Trophoblast cell (in vitro differentiated cells and primary cell): ENCODE data around the gene TYMP.
A peak's percentile ranks its signal among the peaks of the same experiment; 100 is the strongest.

ENCODE experiments used
- DNase-seq, 2 donors: peaks; one replicate each; pipeline ENCODE4 v3.0.0-alpha.2; 2016
- H2AFZ ChIP-seq: 2 replicates; pipeline ENCODE4 v1.6.1; 2013; ENCODE audit warnings: low read length, moderate library complexity, mild to moderate bottlenecking; ENCODE audit not compliant: insufficient read depth, poor library complexity
- H2AK5ac ChIP-seq: 2 replicates; pipeline ENCODE4 v1.6.1; 2013; ENCODE audit warnings: mild to moderate bottlenecking, low read length
- H2BK120ac ChIP-seq: 2 replicates; pipeline ENCODE4 v1.6.1; 2013; ENCODE audit warnings: low read length, mild to moderate bottlenecking, moderate library complexity; ENCODE audit not compliant: insufficient read depth, poor library complexity
- H2BK12ac ChIP-seq: 2 replicates; pipeline ENCODE4 v1.6.1; 2013; ENCODE audit warnings: mild to moderate bottlenecking, low read length, moderate library complexity
- H2BK5ac ChIP-seq: 2 replicates; pipeline ENCODE4 v1.6.1; 2013; ENCODE audit warnings: low read length, low read depth, moderate library complexity, mild to moderate bottlenecking; ENCODE audit not compliant: poor library complexity
- H3K14ac ChIP-seq: 2 replicates; pipeline ENCODE4 v1.6.1; 2013; ENCODE audit warnings: mild to moderate bottlenecking, low read length
- H3K18ac ChIP-seq: 2 replicates; pipeline ENCODE4 v1.6.1; 2013; ENCODE audit warnings: mild to moderate bottlenecking, low read length
- H3K23ac ChIP-seq: 2 replicates; pipeline ENCODE4 v1.6.1; 2013; ENCODE audit warnings: low read length
- H3K27ac ChIP-seq: 2 replicates; pipeline ENCODE4 v1.5.1; 2013; ENCODE audit warnings: low read depth, mild to moderate bottlenecking, inconsistent platforms, low read length, moderate library complexity
- H3K27me3 ChIP-seq: 2 replicates; pipeline ENCODE4 v1.6.1; 2013; ENCODE audit warnings: inconsistent platforms, mild to moderate bottlenecking, low read length, moderate library complexity; ENCODE audit not compliant: insufficient read depth
- H3K36me3 ChIP-seq, 2 experiments: 1 replicate in 1 of 2; 2 replicates in 1 of 2; pipeline ENCODE4 v1.6.1; 2013; ENCODE audit warnings: low read length in 2 of 2, mild to moderate bottlenecking in 2 of 2, moderate library complexity in 1 of 2; ENCODE audit not compliant: insufficient read depth in 2 of 2, control insufficient read depth in 1 of 2
- H3K4ac ChIP-seq: 2 replicates; pipeline ENCODE4 v1.6.1; 2013; ENCODE audit warnings: low read depth, mild to moderate bottlenecking, low read length, moderate library complexity
- H3K4me1 ChIP-seq, 2 experiments: 1 replicate in 1 of 2; 2 replicates in 1 of 2; pipeline ENCODE4 v1.6.1; 2013; ENCODE audit warnings: low read length in 2 of 2, mild to moderate bottlenecking in 2 of 2, moderate library complexity in 1 of 2; ENCODE audit not compliant: insufficient read depth in 2 of 2, control insufficient read depth in 1 of 2
- H3K4me2 ChIP-seq: 2 replicates; pipeline ENCODE4 v1.6.1; 2013; ENCODE audit warnings: inconsistent platforms, mild to moderate bottlenecking, low read length, moderate library complexity
- H3K4me3 ChIP-seq: 2 replicates; pipeline ENCODE4 v1.5.1; 2013; ENCODE audit warnings: mild to moderate bottlenecking, low read depth, low read length, inconsistent platforms
- H3K79me1 ChIP-seq: one replicate; pipeline ENCODE4 v1.6.1; 2013; ENCODE audit warnings: low read length
- H3K79me2 ChIP-seq: 2 replicates; pipeline ENCODE4 v1.6.1; 2013; ENCODE audit warnings: low read length, mild to moderate bottlenecking; ENCODE audit not compliant: control insufficient read depth, insufficient read depth, poor library complexity
- H3K9ac ChIP-seq: 2 replicates; pipeline ENCODE4 v1.6.1; 2013; ENCODE audit warnings: mild to moderate bottlenecking, low read length
- H3K9me3 ChIP-seq: 2 replicates; pipeline ENCODE4 v1.6.1; 2013; ENCODE audit warnings: low read depth, mild to moderate bottlenecking, control low read depth, inconsistent platforms, low read length; ENCODE audit not compliant: insufficient read depth
- H4K12ac ChIP-seq: 2 replicates; pipeline ENCODE4 v1.6.1; 2013; ENCODE audit warnings: low read depth, mild to moderate bottlenecking, low read length, moderate library complexity
- H4K8ac ChIP-seq: 2 replicates; pipeline ENCODE4 v1.6.1; 2013; ENCODE audit warnings: low read depth, mild to moderate bottlenecking, low read length, moderate library complexity
- H4K91ac ChIP-seq: one replicate; pipeline ENCODE4 v1.6.1; 2013; ENCODE audit warnings: low read depth, mild to moderate bottlenecking, low read length, moderate library complexity
- WGBS: extraction: QIAGEN DNeasy Blood & Tissue Kit; methylation state at CpG from one replicate; pipeline ENCODE4 v1.1.7; 2013; ENCODE audit warnings: missing lambda C conversion rate; ENCODE audit not compliant: insufficient read length, insufficient coverage; ENCODE audit errors: extremely low coverage; 5-methylcytosine and 5-hydroxymethylcytosine counted together

Gene TYMP

GRCh38 chr22:50561401-50562358 lies 31.9 kb upstream of the TYMP start:
- no peak overlapping the region for H2BK5ac ChIP-seq
- H3K9ac ChIP-seq, result no peak overlapping the region

GRCh38 chr22:50560034-50560433 lies 30.2 kb upstream of the TYMP start:
- Histone ChIP-seq H3K4me2 (no peak overlapping the region), H3K27me3 (no peaks in the 10 kb centered on the region), H3K18ac (no peak overlapping the region), H3K14ac (no peak overlapping the region), H4K12ac (no peak overlapping the region), H3K79me1 (peaks cover 1% of the 10 kb centered on the region), H3K9ac (no peak overlapping the region), H2BK5ac (no peak overlapping the region), H2AFZ (no peak overlapping the region), H2BK12ac (no peak overlapping the region), H2BK120ac (no peak overlapping the region), H3K36me3 (no peaks in the 10 kb centered on the region), H3K4me3 (no peak overlapping the region), H3K4me1 (peaks cover 5 to 8% of the 10 kb centered on the region in 2 experiments), H3K23ac (no peak overlapping the region), H4K8ac (no peak overlapping the region), H3K4ac (no peak overlapping the region), H4K91ac (no peak overlapping the region), H3K27ac (no peak overlapping the region), H2AK5ac (no peak overlapping the region), H3K9me3 (no peaks in the 10 kb centered on the region), H3K79me2 (no peaks in the 10 kb centered on the region)
- no peak for DNase-seq
- WGBS, result no CpG with 5 or more reads among the region's 3 CpGs

More at GRCh38 chr22:50561401-50562358, 31.9 kb upstream of the TYMP start:
- peaks cover 1% of the 10 kb centered on the region for H3K79me1 ChIP-seq
- WGBS, result no CpG with 5 or more reads among the region's 34 CpGs
- no peak overlapping the region for H4K12ac ChIP-seq
- peak; percentile 30 to 47 for DNase-seq
- H3K4me1 ChIP-seq, result peaks cover 5 to 8% of the 10 kb centered on the region in 2 experiments
- H3K4me2 ChIP-seq, result no peak overlapping the region
- H3K4me3 ChIP-seq, result no peak overlapping the region
- no peak overlapping the region for H2BK120ac ChIP-seq
- no peak overlapping the region for H2BK12ac ChIP-seq
- no peak overlapping the region for H3K27ac ChIP-seq
- no peak overlapping the region for H3K18ac ChIP-seq
- H3K9me3 ChIP-seq, result no peaks in the 10 kb centered on the region
- H2AK5ac ChIP-seq, result no peak overlapping the region
- H3K36me3 ChIP-seq, result no peaks in the 10 kb centered on the region
- H3K79me2 ChIP-seq, result no peaks in the 10 kb centered on the region
- no peak overlapping the region for H3K14ac ChIP-seq
- no peaks in the 10 kb centered on the region for H3K27me3 ChIP-seq
- H3K23ac ChIP-seq, result no peak overlapping the region
- H4K8ac ChIP-seq, result no peak overlapping the region
- no peak overlapping the region for H3K4ac ChIP-seq
- H4K91ac ChIP-seq, result no peak overlapping the region
- H2AFZ ChIP-seq, result no peak overlapping the region

- no CpG with 5 or more reads among the region's 5 CpGs for WGBS
Measured at GRCh38 chr22:50556703-50557102, 26.9 kb upstream of the TYMP start.

GRCh38 chr22:50553310-50553709 lies 23.5 kb upstream of the TYMP start:
- no peaks in the 10 kb centered on the region for H3K79me1 ChIP-seq
- WGBS, result no CpG with 5 or more reads among the region's 8 CpGs
- DNase-seq, result no peak
- no peaks in the 10 kb centered on the region for H3K79me2 ChIP-seq
- H3K27me3 ChIP-seq, result no peaks in the 10 kb centered on the region
- no peak overlapping the region for H3K23ac ChIP-seq
- H4K8ac ChIP-seq, result no peak overlapping the region
- H3K4me2 ChIP-seq, result no peak overlapping the region
- no peak overlapping the region for H2BK5ac ChIP-seq
- H2BK120ac ChIP-seq, result no peak overlapping the region
- H3K27ac ChIP-seq, result no peak overlapping the region
- H3K14ac ChIP-seq, result no peak overlapping the region
- no peak overlapping the region for H4K91ac ChIP-seq
- H3K4me3 ChIP-seq, result no peak overlapping the region
- no peaks in the 10 kb centered on the region for H3K9me3 ChIP-seq
- no peak overlapping the region for H3K18ac ChIP-seq
- no peak overlapping the region for H2AK5ac ChIP-seq
- no peak overlapping the region for H4K12ac ChIP-seq
- no peak overlapping the region for H2BK12ac ChIP-seq
- H2AFZ ChIP-seq, result no peak overlapping the region
- H3K4me1 ChIP-seq, result no peaks in the 10 kb centered on the region
- no peaks in the 10 kb centered on the region for H3K36me3 ChIP-seq
- H3K9ac ChIP-seq, result no peak overlapping the region
- H3K4ac ChIP-seq, result no peak overlapping the region

More at GRCh38 chr22:50556703-50557102, 26.9 kb upstream of the TYMP start:
- H3K23ac ChIP-seq, result no peak overlapping the region
- H3K18ac ChIP-seq, result no peak overlapping the region
- no peak overlapping the region for H2BK5ac ChIP-seq
- H2BK120ac ChIP-seq, result no peak overlapping the region
- no peaks in the 10 kb centered on the region for H3K79me1 ChIP-seq
- H3K14ac ChIP-seq, result no peak overlapping the region
- no peak overlapping the region for H3K4me3 ChIP-seq
- H2AK5ac ChIP-seq, result no peak overlapping the region
- no peak overlapping the region for H3K9ac ChIP-seq
- H3K4me1 ChIP-seq, result no peaks in the 10 kb centered on the region
- no peaks in the 10 kb centered on the region for H3K27me3 ChIP-seq
- H4K12ac ChIP-seq, result no peak overlapping the region
- no peaks in the 10 kb centered on the region for H3K36me3 ChIP-seq
- no peak for DNase-seq
- H3K4ac ChIP-seq, result no peak overlapping the region
- H3K27ac ChIP-seq, result no peak overlapping the region
- no peak overlapping the region for H4K91ac ChIP-seq
- H3K9me3 ChIP-seq, result no peaks in the 10 kb centered on the region
- no peak overlapping the region for H3K4me2 ChIP-seq
- H2BK12ac ChIP-seq, result no peak overlapping the region
- no peak overlapping the region for H4K8ac ChIP-seq
- H2AFZ ChIP-seq, result no peak overlapping the region
- no peaks in the 10 kb centered on the region for H3K79me2 ChIP-seq
